ENCODE measurements around the gene HDAC6.

DNA sequence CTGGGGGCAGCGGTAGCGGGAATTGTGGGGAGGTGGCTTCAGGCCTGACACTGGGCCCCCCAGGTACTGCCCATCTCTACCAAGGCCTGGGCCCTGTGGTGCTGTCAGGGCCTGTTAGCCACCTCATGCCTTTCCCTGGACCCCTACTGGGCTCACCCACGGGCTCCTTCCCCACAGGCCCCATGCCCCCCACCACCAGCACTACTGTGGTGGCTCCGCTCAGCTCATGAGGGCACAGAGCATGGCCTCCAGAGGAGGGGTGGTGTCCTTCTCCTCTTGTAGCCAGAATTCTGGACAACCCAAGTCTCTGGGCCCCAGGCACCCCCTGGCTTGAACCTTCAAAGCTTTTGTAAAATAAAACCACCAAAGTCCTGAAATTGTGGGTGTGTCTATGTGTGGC, 7.9 kb upstream of the HDAC6 start:
- TF ChIP-seq CTCF (IDR thresholded peaks at IDR 0.05) (no peak), POLR2A (IDR thresholded peaks at IDR 0.05) (no peak)

Measured in heart left ventricle (tissue), 13 donors.